Mononuclear cell (primary cell): ENCODE measurements around the gene LAS1L. TPM values are rescaled to one million over a fixed set of nuclear protein-coding genes. Genes with fewer than 3 reads are reported as not detected.
"Not testable (repeated sequence)": the region's sequence is repeated elsewhere in the genome, so short reads cannot be mapped to it uniquely, and the experiment has no call there.

Experiments used
- H3K27me3 ChIP-seq: 2 replicates; pipeline ENCODE4 v1.6.0; 2011; ENCODE audit warnings: low read length, control low read depth; ENCODE audit not compliant: insufficient read depth
- H3K4me1 ChIP-seq: 2 replicates; pipeline ENCODE4 v1.5.1; 2011; ENCODE audit warnings: mild to moderate bottlenecking, low read length, control low read depth; ENCODE audit not compliant: insufficient read depth
- H3K4me3 ChIP-seq: 2 replicates; pipeline ENCODE4 v1.5.1; 2011; ENCODE audit warnings: mild to moderate bottlenecking, low read length, moderate library complexity
- H3K9me3 ChIP-seq: 2 replicates; pipeline ENCODE4 v1.5.1; 2011; ENCODE audit warnings: low read depth, mild to moderate bottlenecking, control low read depth, low read length
- total RNA-seq: library from RNA; depleted of rRNA; stranded (reverse); fragments of >200 nt; gene quantifications from one replicate; pipeline ENCODE4 v1.2.3, GENCODE V29; 2012

Gene LAS1L
- 20.3 TPM for total RNA-seq

DNA sequence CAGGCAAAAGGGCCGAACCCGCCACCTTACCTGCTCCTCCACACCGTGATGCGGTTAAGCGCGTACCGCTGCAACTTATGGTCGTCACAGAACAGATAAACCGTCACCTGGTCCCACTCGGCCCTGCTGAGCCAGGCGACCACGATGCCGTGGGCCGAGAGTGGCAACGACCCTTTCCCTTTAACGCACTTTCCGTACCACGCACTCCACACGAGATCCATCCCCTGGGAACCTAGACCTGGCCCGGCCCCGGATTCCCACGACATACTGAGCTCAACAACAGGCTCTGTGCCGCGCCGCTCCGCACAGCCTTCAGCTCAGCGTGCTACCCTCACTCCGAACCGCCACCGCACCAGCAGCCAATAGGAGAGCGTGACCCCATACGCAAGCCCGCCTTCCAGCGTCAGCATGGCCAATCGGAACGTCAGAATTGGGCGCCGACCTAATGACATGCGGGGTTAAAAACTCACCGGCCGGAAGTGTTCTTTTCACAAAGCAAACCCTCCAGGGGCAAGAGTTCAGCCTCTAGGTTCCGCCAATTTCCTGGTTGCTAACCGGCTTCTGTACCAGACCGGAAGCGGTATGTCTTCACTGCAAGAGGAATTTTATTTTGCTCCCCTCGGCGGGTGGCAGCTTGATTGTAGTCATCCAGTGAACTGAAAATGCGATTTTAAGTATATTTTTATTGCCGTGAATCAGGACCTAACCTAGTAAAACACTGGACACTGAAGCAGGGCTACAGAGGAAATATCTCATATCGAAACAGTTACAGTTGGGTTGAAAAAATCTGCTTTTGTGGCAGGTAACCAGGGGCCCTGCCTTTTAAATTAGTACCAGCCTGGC lies at the start of gene LAS1L:
TSS of gene LAS1L (minus strand) at position 338 of the 843 bp plus-strand sequence. CDS start at position 266, 72 bp downstream.
- Histone ChIP-seq H3K9me3 (no peaks in the 10 kb centered on the region), H3K27me3 (no peaks in the 10 kb centered on the region), H3K4me1 (peaks cover 14% of the 10 kb centered on the region), H3K4me3 (peak within 1 kb of the TSS; percentile 72)

GRCh38 chrX:65582450-65583082 lies 48.0 kb upstream of the LAS1L start:
- Histone ChIP-seq H3K4me3 (no peak overlapping the region), H3K9me3 (no peaks in the 10 kb centered on the region), H3K4me1 (peaks cover 7% of the 10 kb centered on the region), H3K27me3 (no peaks in the 10 kb centered on the region)

DNA sequence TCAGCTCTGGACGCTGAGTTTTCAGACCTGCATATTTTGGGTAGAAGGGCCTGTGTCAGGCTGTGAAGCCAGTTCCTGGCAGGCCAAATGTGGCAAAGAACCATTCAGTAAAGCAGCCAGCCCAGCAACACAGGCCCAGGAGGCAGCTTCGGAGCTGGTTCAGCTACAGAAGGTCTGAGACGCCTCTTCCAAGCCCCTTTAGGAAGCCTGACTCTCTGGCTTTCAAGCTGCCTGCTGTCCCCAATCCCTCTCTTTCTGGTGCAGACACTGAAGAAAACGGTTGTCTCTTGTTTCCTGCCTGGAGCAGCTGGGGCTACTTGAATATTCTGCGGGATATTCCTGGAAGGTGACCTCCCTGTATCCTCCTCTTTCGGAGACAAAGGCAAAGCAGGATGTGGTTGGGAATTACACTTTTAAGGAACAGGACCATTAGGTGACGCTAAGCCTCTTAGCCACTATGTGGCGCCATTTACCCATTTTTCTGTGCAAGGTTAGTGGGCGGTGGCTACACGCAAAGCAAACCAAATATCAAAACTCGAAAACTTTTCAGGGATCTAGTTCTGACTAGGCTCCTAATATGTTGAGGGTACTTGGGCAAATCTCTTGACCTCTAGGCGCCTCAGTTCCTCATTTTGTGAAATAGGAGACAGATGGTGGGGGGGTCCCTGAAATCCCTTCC lies 47.2 kb upstream of the LAS1L start:
- Histone ChIP-seq H3K4me3 (no peak overlapping the region), H3K27me3 (no peaks in the 10 kb centered on the region), H3K4me1 (peaks cover 7% of the 10 kb centered on the region), H3K9me3 (no peaks in the 10 kb centered on the region)

GRCh38 chrX:65578346-65578745 lies 43.8 kb upstream of the LAS1L start:
- H3K4me1 ChIP-seq = peaks cover 7% of the 10 kb centered on the region
- H3K9me3 ChIP-seq = no peaks in the 10 kb centered on the region
- H3K4me3 ChIP-seq = no peak overlapping the region
- H3K27me3 ChIP-seq = no peaks in the 10 kb centered on the region

DNA sequence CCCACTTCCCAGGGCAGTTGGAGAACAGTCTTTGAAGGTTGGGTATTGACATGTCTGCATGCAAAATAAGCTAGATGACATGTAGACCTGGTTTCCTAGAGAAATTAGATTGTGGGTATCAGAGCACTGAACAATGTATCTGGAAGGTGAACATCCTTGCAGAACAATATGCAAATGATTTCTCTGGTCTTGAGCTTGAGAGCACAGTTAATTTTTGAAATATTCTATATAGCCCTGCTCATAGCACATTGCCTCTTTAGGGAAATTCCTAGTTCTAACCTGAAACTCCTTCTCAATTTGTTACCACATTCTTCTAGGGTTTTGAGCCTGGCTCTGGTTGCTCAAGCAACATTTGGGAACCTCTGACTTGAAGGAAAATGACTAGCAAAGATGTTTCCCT lies 41.6 kb upstream of the LAS1L start:
- H3K4me1 ChIP-seq = no peaks in the 10 kb centered on the region
- no peak overlapping the region for H3K4me3 ChIP-seq
- no peaks in the 10 kb centered on the region for H3K9me3 ChIP-seq
- H3K27me3 ChIP-seq = no peaks in the 10 kb centered on the region

DNA sequence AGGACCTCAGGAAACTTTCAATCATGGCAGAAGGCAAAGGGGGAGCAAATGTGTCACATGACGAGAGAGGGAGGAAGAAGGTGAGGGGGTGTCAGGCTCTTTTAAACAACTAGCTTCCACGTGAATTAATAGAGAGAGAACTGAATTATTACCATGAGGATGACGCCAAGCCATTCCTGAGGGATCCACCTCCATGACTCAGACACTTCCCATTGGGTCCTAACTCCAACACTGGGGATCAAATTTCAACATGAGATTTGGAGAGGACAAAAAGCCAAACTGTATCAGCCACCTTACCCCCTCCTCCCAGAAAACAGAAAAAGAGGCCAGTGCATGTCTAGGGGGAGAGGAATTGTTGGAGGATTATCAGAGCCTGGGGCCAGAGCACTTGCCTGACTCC lies 40.4 kb upstream of the LAS1L start:
- Histone ChIP-seq H3K9me3 (no peaks in the 10 kb centered on the region), H3K4me3 (no peak overlapping the region), H3K4me1 (no peaks in the 10 kb centered on the region), H3K27me3 (no peaks in the 10 kb centered on the region)

GRCh38 chrX:65574356-65574755 lies 39.8 kb upstream of the LAS1L start:
- no peaks in the 10 kb centered on the region for H3K4me1 ChIP-seq
- H3K27me3 ChIP-seq = no peaks in the 10 kb centered on the region
- no peaks in the 10 kb centered on the region for H3K9me3 ChIP-seq
- no peak overlapping the region for H3K4me3 ChIP-seq

- no peak overlapping the region for H3K4me3 ChIP-seq
- no peaks in the 10 kb centered on the region for H3K27me3 ChIP-seq
- no peaks in the 10 kb centered on the region for H3K4me1 ChIP-seq
- no peaks in the 10 kb centered on the region for H3K9me3 ChIP-seq
Measured at GRCh38 chrX:65572971-65573370, 38.4 kb upstream of the LAS1L start.

DNA sequence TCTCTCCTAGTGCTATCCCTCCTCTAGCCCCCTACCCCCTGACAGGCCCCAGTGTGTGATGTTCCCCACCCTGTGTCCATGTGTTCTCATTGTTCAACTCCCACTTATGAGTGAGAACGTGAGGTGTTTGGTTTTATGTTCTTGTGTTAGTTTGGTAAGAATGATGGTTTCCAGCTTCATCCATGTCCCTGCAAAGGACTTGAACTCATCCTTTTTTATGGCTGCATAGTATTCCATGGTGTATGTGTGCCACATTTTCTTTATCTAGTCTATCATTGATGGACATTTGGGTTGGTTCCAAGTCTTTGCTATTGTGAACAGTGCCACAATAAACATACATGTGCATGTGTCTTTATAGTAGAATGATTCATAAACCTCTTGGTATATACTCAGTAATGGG lies 28.3 kb upstream of the LAS1L start:
- not testable (repeated sequence) for H3K9me3 ChIP-seq, H3K4me1 ChIP-seq, H3K27me3 ChIP-seq, H3K4me3 ChIP-seq

DNA sequence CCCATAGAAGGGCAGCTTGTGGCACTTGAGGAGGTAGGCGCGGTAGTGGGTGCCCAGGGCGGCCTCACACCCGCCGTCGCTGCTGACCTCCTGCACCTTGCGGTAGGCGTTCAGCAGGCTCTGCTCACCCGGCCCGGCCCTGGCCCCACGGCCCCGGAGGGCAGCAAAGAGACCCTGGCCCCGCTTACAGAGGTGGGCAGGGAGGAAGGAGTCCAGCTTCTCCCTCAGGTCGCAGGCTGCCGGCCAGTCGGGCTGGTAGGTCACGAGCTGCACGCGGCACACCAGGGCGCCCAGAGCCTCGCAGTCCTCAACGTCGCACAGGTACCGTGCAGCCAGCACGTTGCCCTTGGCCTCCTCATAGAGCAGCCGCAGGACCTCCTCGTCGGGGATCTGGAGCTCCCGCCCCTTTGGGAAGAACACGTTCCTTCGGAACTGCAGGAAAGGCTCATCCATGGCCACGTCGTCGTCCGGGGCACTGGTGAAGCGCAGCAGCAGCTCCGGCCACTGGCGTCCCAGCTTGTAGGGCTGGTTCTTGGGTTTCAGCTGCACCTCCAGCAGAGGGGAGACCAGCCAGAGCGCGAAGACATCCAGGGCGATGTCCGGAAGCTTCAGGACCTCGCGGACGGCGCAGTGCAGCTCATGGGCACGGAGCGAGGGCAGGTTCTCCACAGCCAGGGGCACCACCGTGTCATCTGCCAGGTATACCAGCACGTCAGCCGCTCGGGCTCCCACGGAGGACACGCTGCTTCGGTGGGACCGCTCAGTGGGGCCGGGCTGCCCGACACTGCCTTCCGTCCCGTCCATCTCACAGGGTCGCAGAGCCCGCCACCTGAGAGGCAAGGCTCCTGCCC lies 17.1 kb upstream of the LAS1L start:
- Histone ChIP-seq H3K4me1 (no peaks in the 10 kb centered on the region), H3K9me3 (no peaks in the 10 kb centered on the region), H3K4me3 (no peak overlapping the region), H3K27me3 (no peaks in the 10 kb centered on the region)

GRCh38 chrX:65551086-65551485 lies 16.5 kb upstream of the LAS1L start:
- H3K9me3 ChIP-seq = no peaks in the 10 kb centered on the region
- no peaks in the 10 kb centered on the region for H3K27me3 ChIP-seq
- no peak overlapping the region for H3K4me3 ChIP-seq
- no peaks in the 10 kb centered on the region for H3K4me1 ChIP-seq

DNA sequence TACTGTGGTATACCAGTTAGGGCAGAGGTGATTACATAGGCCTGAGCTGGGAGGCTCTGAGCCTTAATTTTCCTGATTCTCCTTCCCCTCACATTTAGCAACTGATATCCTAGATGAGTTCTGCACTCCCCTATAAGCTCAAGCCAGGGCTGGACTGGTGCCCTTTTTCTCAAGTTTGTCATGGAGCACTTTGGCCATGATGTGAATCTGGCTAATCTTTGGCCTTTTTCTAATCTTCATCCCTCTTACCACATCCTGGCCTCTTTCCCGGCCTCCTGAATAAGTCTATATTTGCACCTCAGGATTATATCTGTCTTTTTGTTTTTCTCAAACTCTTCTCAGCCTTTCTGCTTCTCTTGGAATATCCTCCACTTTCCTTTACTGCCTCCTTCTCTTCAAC lies 10.9 kb upstream of the LAS1L start:
- Histone ChIP-seq H3K4me1 (no peaks in the 10 kb centered on the region), H3K4me3 (no peak overlapping the region), H3K9me3 (no peaks in the 10 kb centered on the region), H3K27me3 (no peaks in the 10 kb centered on the region)

- Histone ChIP-seq H3K9me3 (no peaks in the 10 kb centered on the region), H3K4me1 (peaks cover 14% of the 10 kb centered on the region)
Measured at GRCh38 chrX:65537229-65537628, 2.6 kb upstream of the LAS1L start.

DNA sequence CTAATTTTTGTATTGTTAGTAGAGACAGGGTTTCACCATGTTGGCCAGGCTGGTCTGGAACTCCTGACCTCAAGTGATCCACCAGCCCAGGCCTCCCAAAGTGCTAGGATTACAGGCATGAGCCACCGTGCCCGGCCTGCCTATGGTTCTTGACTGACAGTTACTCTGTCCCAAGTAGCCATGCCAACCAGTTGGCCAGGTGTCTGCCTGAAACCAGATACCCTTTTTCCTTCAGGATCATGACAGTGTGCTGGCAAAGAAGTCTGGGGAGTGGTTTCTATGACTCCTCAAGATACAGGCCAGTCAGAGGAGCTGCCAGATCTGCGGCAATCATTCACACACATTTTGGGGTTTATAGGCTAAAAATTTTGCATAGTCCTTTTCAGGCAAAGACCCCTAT lies 1.7 kb upstream of the LAS1L start:
- Histone ChIP-seq H3K4me3 (no peak overlapping the region), H3K27me3 (no peaks in the 10 kb centered on the region), H3K9me3 (no peaks in the 10 kb centered on the region), H3K4me1 (peaks cover 14% of the 10 kb centered on the region)

More at GRCh38 chrX:65537229-65537628, 2.6 kb upstream of the LAS1L start:
- no peak overlapping the region for H3K4me3 ChIP-seq
- H3K27me3 ChIP-seq = no peaks in the 10 kb centered on the region

GRCh38 chrX:65532016-65532415 lies 2.6 kb downstream of the LAS1L start:
- no peak overlapping the region for H3K4me3 ChIP-seq

More at GRCh38 chrX:65532016-65532415, 2.6 kb downstream of the LAS1L start:
- Histone ChIP-seq H3K27me3 (no peaks in the 10 kb centered on the region), H3K4me1 (peaks cover 14% of the 10 kb centered on the region), H3K9me3 (no peaks in the 10 kb centered on the region)
